HFFc6 (cell line): Measurements from ENCODE around the gene SLC35G4. TPM values are rescaled to one million over a fixed set of nuclear protein-coding genes. Genes with fewer than 3 reads are reported as not detected.

Source experiments
- DNase-seq: peaks from one replicate; pipeline ENCODE4 v3.0.0-alpha.2; 2018
- H3K27ac Mint-ChIP-seq: 2 replicates; pipeline ENCODE4 v1.8.0; 2020; ENCODE audit warnings: mild to moderate bottlenecking, mixed read lengths
- H3K27me3 Mint-ChIP-seq: 2 replicates; pipeline ENCODE4 v1.8.0; 2021; ENCODE audit warnings: mild to moderate bottlenecking, moderate library complexity, mixed read lengths; ENCODE audit not compliant: insufficient read depth
- H3K36me3 Mint-ChIP-seq: 2 replicates; pipeline ENCODE4 v1.8.0; 2021; ENCODE audit warnings: low read depth, mixed read lengths
- H3K4me1 Mint-ChIP-seq: 2 replicates; pipeline ENCODE4 v1.8.0; 2020; ENCODE audit warnings: low read depth, mixed read lengths
- H3K4me3 Mint-ChIP-seq: 2 replicates; pipeline ENCODE4 v1.8.0; 2020; ENCODE audit warnings: mild to moderate bottlenecking, moderate library complexity, mixed read lengths
- H3K9me3 Mint-ChIP-seq: 2 replicates; pipeline ENCODE4 v1.8.0; 2020; ENCODE audit warnings: mild to moderate bottlenecking, mixed read lengths
- total RNA-seq, 6 experiments: library from RNA; stranded (reverse); fragmentation: NEBNext Ultra II Directional; extraction: Animal tissue kit (Norgen Biotek cat#: 25700); gene quantifications; 2 replicates in 1 of 6; 3 replicates in 5 of 6; pipeline ENCODE4 v1.2.3, GENCODE V29; 2021
- TF ChIP-seq, protein P1 (sequence below): fragments of 200-600 bp; sonication (generic); IDR thresholded peaks from 2 replicates; pipeline ENCODE4 v1.5.0; 2021; ENCODE audit warnings: antibody characterized with exemption, mild to moderate bottlenecking

Gene SLC35G4
- total RNA-seq, 6 experiments from 2014 or later = not detected

DNA sequence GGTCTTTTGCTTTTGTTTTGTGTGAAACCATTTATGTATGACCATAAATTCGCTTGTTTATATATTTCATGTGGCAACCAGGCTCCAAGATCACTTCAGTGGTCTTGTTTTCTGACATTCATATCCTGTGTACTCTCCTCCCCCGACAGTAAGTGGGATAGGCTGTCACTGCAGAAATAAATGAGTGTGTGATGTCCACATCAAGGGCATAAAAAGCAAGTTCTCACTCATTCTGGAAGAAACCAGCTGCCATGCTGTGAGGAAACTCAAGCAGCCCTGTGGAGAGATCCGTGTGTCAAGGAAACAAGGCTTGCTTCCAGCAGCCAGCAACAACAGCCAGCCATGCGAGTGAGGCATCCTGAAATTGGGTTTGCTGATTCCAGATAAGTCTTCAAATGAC is 40.4 kb downstream of the SLC35G4 start:
- DNase-seq = no peak
- Mint-ChIP-seq H3K36me3 (no peaks in the 10 kb centered on the region), H3K27me3 (peaks cover 20% of the 10 kb centered on the region), H3K9me3 (peaks cover 10% of the 10 kb centered on the region), H3K27ac (no peak overlapping the region), H3K4me3 (no peak overlapping the region), H3K4me1 (no peaks in the 10 kb centered on the region)
- TF ChIP-seq, protein P1, sequence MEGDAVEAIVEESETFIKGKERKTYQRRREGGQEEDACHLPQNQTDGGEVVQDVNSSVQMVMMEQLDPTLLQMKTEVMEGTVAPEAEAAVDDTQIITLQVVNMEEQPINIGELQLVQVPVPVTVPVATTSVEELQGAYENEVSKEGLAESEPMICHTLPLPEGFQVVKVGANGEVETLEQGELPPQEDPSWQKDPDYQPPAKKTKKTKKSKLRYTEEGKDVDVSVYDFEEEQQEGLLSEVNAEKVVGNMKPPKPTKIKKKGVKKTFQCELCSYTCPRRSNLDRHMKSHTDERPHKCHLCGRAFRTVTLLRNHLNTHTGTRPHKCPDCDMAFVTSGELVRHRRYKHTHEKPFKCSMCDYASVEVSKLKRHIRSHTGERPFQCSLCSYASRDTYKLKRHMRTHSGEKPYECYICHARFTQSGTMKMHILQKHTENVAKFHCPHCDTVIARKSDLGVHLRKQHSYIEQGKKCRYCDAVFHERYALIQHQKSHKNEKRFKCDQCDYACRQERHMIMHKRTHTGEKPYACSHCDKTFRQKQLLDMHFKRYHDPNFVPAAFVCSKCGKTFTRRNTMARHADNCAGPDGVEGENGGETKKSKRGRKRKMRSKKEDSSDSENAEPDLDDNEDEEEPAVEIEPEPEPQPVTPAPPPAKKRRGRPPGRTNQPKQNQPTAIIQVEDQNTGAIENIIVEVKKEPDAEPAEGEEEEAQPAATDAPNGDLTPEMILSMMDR = no peak

DNA sequence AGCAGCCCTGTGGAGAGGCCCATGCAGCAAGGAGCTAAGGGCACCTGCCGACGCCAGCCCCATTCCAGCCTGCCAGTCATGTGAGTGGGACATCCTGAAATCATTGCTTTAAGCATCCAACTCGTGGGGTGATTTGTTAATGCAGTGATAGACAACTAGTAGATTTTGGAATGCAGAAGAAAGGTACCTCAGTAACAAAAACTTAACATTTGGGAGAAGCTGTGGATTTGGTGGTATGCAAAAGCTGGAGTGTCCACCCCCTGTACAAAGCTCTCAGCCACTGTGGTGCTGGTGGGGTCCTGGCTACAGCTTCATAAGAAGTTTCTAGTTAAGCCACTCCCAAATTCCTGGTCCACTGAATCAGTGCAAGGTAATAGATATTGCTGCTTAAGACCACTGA is 42.5 kb downstream of the SLC35G4 start:
- peaks cover 7% of the 10 kb centered on the region for H3K4me1 Mint-ChIP-seq
- no peak overlapping the region for H3K27ac Mint-ChIP-seq
- no peaks in the 10 kb centered on the region for H3K36me3 Mint-ChIP-seq
- H3K27me3 Mint-ChIP-seq = peaks cover 26% of the 10 kb centered on the region
- peaks cover 10% of the 10 kb centered on the region for H3K9me3 Mint-ChIP-seq
- no peak for DNase-seq
- TF ChIP-seq, protein P1 = no peak
- no peak overlapping the region for H3K4me3 Mint-ChIP-seq

DNA sequence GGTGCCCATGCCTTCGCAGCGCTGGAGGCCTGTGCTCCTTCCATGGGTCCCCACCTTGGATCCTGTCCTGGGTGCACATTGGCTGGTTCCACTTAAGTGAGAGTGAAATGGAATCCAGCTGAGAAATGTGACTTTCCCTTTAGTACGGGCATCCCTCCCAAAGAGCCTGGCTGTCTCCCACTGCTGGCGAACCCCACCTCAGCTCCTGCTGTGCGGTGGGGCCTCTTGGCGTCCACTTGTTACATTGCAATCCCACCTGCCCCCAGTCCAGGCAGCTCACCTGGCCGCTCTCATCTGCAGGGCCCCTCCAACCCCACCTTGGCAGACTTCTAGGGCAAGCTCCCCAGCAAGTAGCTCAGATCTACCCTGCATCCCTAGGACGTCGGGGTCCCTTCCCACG is 44.1 kb downstream of the SLC35G4 start:
- peaks cover 7% of the 10 kb centered on the region for H3K4me1 Mint-ChIP-seq

DNA sequence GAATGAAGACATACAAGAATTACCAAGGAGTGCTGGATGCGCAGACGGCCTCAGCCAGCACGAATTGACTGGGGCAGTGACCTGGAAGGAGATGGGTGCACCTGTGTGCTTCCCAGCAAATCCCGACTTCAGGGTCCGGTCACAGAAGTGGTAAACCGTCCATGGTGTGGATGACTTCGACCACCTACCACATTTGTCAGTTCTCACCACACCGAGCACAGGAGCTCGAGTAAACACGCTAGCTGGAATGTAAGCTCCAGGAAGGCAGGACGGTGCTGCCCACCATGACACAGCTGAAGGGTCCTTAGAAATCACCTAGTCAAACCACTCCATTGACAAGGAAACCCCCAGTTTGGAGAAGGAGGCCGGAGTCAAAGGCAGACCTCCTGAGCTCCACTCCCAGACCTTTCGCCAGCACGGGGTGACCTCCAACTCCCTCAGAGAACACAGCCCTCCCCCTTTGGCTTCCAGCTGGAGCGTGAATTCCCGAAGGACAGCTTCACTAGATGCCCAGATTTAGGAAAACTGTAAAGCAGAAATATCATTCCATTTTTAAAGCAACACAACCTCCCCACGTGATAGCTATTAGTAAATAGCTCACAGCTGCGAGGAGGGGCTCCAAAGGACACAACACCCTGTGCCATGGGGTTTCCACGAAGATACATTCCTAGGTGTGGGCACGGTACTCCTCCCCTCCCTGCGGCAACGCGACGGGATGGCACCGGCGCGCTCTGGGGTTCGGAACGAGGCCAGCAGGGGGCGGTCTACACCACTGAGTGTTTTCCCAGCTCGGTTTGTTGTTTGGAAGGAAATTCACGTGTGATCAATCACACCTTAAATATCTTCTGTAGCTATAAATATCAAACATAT is 45.6 kb downstream of the SLC35G4 start:
- Mint-ChIP-seq H3K27ac (no peak overlapping the region), H3K4me3 (peak overlapping the region; percentile 33; the same call in 1 of the 2 replicates), H3K9me3 (no peaks in the 10 kb centered on the region), H3K27me3 (peaks cover 34% of the 10 kb centered on the region), H3K36me3 (no peaks in the 10 kb centered on the region), H3K4me1 (peaks cover 7% of the 10 kb centered on the region)
- TF ChIP-seq, protein P1 = peak; percentile 93
- peak; percentile 7 for DNase-seq

More for the DNA sequence above, 44.1 kb downstream of the SLC35G4 start:
- no peak overlapping the region for H3K27ac Mint-ChIP-seq
- peaks cover 32% of the 10 kb centered on the region for H3K27me3 Mint-ChIP-seq
- DNase-seq = no peak
- no peaks in the 10 kb centered on the region for H3K36me3 Mint-ChIP-seq
- peaks cover 5% of the 10 kb centered on the region for H3K9me3 Mint-ChIP-seq
- TF ChIP-seq, protein P1 = no peak
- H3K4me3 Mint-ChIP-seq = no peak overlapping the region

DNA sequence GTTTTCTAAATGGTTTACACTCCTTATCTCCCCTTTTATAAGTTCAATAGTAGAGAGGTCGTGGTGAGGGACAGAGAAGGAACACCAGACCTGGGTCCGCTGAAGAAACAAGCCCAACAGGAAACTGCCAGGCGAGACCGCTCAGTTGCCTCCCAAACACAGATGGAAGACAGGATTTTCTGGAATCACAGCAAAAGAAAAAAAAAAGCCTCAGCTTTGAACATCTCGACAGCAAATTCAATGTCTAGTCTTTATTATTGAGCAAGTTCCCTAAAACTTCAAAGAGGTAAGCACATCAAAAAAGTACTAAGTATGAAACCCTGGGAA is 46.2 kb downstream of the SLC35G4 start:
- TF ChIP-seq, protein P1 = peak; percentile 50
- no peaks in the 10 kb centered on the region for H3K9me3 Mint-ChIP-seq

More for the DNA sequence above, 46.2 kb downstream of the SLC35G4 start:
- Mint-ChIP-seq H3K4me1 (peaks cover 7% of the 10 kb centered on the region), H3K36me3 (no peaks in the 10 kb centered on the region), H3K27me3 (peaks cover 32% of the 10 kb centered on the region), H3K27ac (no peak overlapping the region), H3K4me3 (peak overlapping the region; percentile 33; the same call in 1 of the 2 replicates)
- DNase-seq = no peak
